ENCODE results near the gene GAN.

Gene GAN

GRCh38 chr16:81424771-81425170 is 110.0 kb downstream of the GAN start:
- no peak for TF ChIP-seq CTCF (IDR thresholded peaks at IDR 0.05; ENCODE audit: low read depth, low read length, missing control alignments)
- no peak overlapping the region for H3K4me3 ChIP-seq (replicated peaks; ENCODE audit: low read depth, low read length)
- DNase-seq (ENCODE audit: extremely low read depth, low read depth): no peak

GRCh38 chr16:81427219-81427618 is 112.5 kb downstream of the GAN start:
- H3K4me3 ChIP-seq (replicated peaks; ENCODE audit: low read depth, low read length): no peak overlapping the region
- DNase-seq (ENCODE audit: extremely low read depth, low read depth): no peak
- no peak for TF ChIP-seq CTCF (IDR thresholded peaks at IDR 0.05; ENCODE audit: low read depth, low read length, missing control alignments)

- H3K4me3 ChIP-seq (replicated peaks; ENCODE audit: low read depth, low read length): no peak overlapping the region
- no peak for DNase-seq (ENCODE audit: extremely low read depth, low read depth)
- peak; percentile 70 for TF ChIP-seq CTCF (IDR thresholded peaks at IDR 0.05; ENCODE audit: low read depth, low read length, missing control alignments)
These were observed 114.3 kb downstream of the GAN start for GRCh38 chr16:81429045-81429521.

- DNase-seq (ENCODE audit: extremely low read depth, low read depth): peak; percentile 41
- no peak overlapping the region for H3K4me3 ChIP-seq (replicated peaks; ENCODE audit: low read depth, low read length)
- TF ChIP-seq CTCF (IDR thresholded peaks at IDR 0.05; ENCODE audit: low read depth, low read length, missing control alignments): no peak
These were observed 117.0 kb downstream of the GAN start for GRCh38 chr16:81431554-81432353.

GRCh38 chr16:81432937-81433557 is 118.3 kb downstream of the GAN start:
- no peak for TF ChIP-seq CTCF (IDR thresholded peaks at IDR 0.05; ENCODE audit: low read depth, low read length, missing control alignments)
- no peak for DNase-seq (ENCODE audit: extremely low read depth, low read depth)
- no peak overlapping the region for H3K4me3 ChIP-seq (replicated peaks; ENCODE audit: low read depth, low read length)

- DNase-seq (ENCODE audit: extremely low read depth, low read depth): no peak
- TF ChIP-seq CTCF (IDR thresholded peaks at IDR 0.05; ENCODE audit: low read depth, low read length, missing control alignments): no peak
These were observed 120.3 kb downstream of the GAN start for GRCh38 chr16:81435103-81435502.

More at GRCh38 chr16:81435103-81435502, 120.3 kb downstream of the GAN start:
- H3K4me3 ChIP-seq (replicated peaks; ENCODE audit: low read depth, low read length): no peak overlapping the region
